Measurements from ENCODE around the gene CCK. TPM values are rescaled to one million over a fixed set of nuclear protein-coding genes. Genes with fewer than 3 reads are reported as not detected.

Gene CCK
- not detected for total RNA-seq

- H3K4me1 ChIP-seq: peaks cover 27% of the 10 kb centered on the region
- no peak for DNase-seq (ENCODE audit: extremely low spot score in 2 of 2)
- no peak within 1 kb of the TSS for H3K4me3 ChIP-seq
- no peak within 1 kb of the TSS for H3K27ac ChIP-seq
- intact Hi-C loops (cut with DNase I): no loop called here
- H3K27me3 ChIP-seq: no peaks in the 10 kb centered on the region
- no peaks in the 10 kb centered on the region for H3K36me3 ChIP-seq
- no peaks in the 10 kb centered on the region for H3K9me3 ChIP-seq
- TF ChIP-seq POLR2A (IDR thresholded peaks at IDR 0.05): no peak
- no peak for TF ChIP-seq POLR2AphosphoS5 (IDR thresholded peaks at IDR 0.05; ENCODE audit: insufficient read depth in 1 of 2, low read depth in 1 of 2)
- no peak for TF ChIP-seq CTCF (IDR thresholded peaks at IDR 0.05)
These were observed at the start of gene CCK for GRCh38 chr3:42266085-42266484. TSS of gene CCK (minus strand) at chr3:42266185. CDS start at chr3:42263630, 2,555 bp downstream.

- intact Hi-C loops (cut with DNase I): no loop called here
- no peaks in the 10 kb centered on the region for H3K27me3 ChIP-seq
These were observed 48.4 kb upstream of the CCK start for GRCh38 chr3:42314411-42314810.

GRCh38 chr3:42308651-42309050 lies 42.7 kb upstream of the CCK start:
- no peak for DNase-seq (ENCODE audit: extremely low spot score in 2 of 2)

More at GRCh38 chr3:42314411-42314810, 48.4 kb upstream of the CCK start:
- Histone ChIP-seq H3K36me3 (no peaks in the 10 kb centered on the region), H3K27ac (no peak overlapping the region), H3K4me1 (no peaks in the 10 kb centered on the region), H3K4me3 (no peak overlapping the region), H3K9me3 (no peaks in the 10 kb centered on the region)
- TF ChIP-seq POLR2A (IDR thresholded peaks at IDR 0.05) (no peak), POLR2AphosphoS5 (IDR thresholded peaks at IDR 0.05; ENCODE audit: insufficient read depth in 1 of 2, low read depth in 1 of 2) (no peak), CTCF (IDR thresholded peaks at IDR 0.05) (no peak)
- no peak for DNase-seq (ENCODE audit: extremely low spot score in 2 of 2)

GRCh38 chr3:42306499-42306898 lies 40.5 kb upstream of the CCK start:
- intact Hi-C loops (cut with DNase I): no loop called here
- no peaks in the 10 kb centered on the region for H3K9me3 ChIP-seq

More at GRCh38 chr3:42308651-42309050, 42.7 kb upstream of the CCK start:
- no peaks in the 10 kb centered on the region for H3K36me3 ChIP-seq
- H3K27me3 ChIP-seq: no peaks in the 10 kb centered on the region
- no peaks in the 10 kb centered on the region for H3K9me3 ChIP-seq
- H3K27ac ChIP-seq: no peak overlapping the region
- H3K4me3 ChIP-seq: no peak overlapping the region
- no peaks in the 10 kb centered on the region for H3K4me1 ChIP-seq
- no peak for TF ChIP-seq CTCF (IDR thresholded peaks at IDR 0.05)
- TF ChIP-seq POLR2AphosphoS5 (IDR thresholded peaks at IDR 0.05; ENCODE audit: insufficient read depth in 1 of 2, low read depth in 1 of 2): no peak
- no peak for TF ChIP-seq POLR2A (IDR thresholded peaks at IDR 0.05)
- intact Hi-C loops (cut with DNase I): no loop called here

More at GRCh38 chr3:42306499-42306898, 40.5 kb upstream of the CCK start:
- no peak overlapping the region for H3K27ac ChIP-seq
- H3K4me1 ChIP-seq: no peaks in the 10 kb centered on the region
- TF ChIP-seq POLR2AphosphoS5 (IDR thresholded peaks at IDR 0.05; ENCODE audit: insufficient read depth in 1 of 2, low read depth in 1 of 2): no peak
- no peak for TF ChIP-seq POLR2A (IDR thresholded peaks at IDR 0.05)
- no peak for TF ChIP-seq CTCF (IDR thresholded peaks at IDR 0.05)
- no peak overlapping the region for H3K4me3 ChIP-seq
- no peaks in the 10 kb centered on the region for H3K36me3 ChIP-seq
- no peaks in the 10 kb centered on the region for H3K27me3 ChIP-seq
- DNase-seq (ENCODE audit: extremely low spot score in 2 of 2): no peak
